DMS 273 (cell line): ENCODE data around the gene SLC35F3.

Experiments
- DNase-seq: peaks from one replicate; lab custom pipeline; 2025; ENCODE audit not compliant: unreplicated experiment; lab: John Stamatoyannopoulos, UW

The SLC35F3 gene

GRCh38 chr1:233909195-233909594 is 4.7 kb downstream of the SLC35F3 start:
- DNase-seq, result no peak

- no peak for DNase-seq
These were observed 8.0 kb downstream of the SLC35F3 start for GRCh38 chr1:233912447-233912846.

GRCh38 chr1:233912909-233913308 is 8.4 kb downstream of the SLC35F3 start:
- DNase-seq, result no peak

GRCh38 chr1:233916706-233917105 is 12.2 kb downstream of the SLC35F3 start:
- no peak for DNase-seq

- no peak for DNase-seq
These were observed 15.3 kb downstream of the SLC35F3 start for GRCh38 chr1:233919786-233920185.

- DNase-seq, result no peak
These were observed 23.6 kb downstream of the SLC35F3 start for GRCh38 chr1:233928123-233928522.

- no peak for DNase-seq
These were observed 28.9 kb downstream of the SLC35F3 start for GRCh38 chr1:233933339-233933738.

- no peak for DNase-seq
These were observed 30.9 kb downstream of the SLC35F3 start for GRCh38 chr1:233935297-233935868.

GRCh38 chr1:233936422-233936821 is 31.9 kb downstream of the SLC35F3 start:
- DNase-seq, result no peak

- DNase-seq, result no peak
These were observed 32.4 kb downstream of the SLC35F3 start for GRCh38 chr1:233936842-233937241.

GRCh38 chr1:233938476-233938875 is 34.0 kb downstream of the SLC35F3 start:
- no peak for DNase-seq

GRCh38 chr1:233939451-233939850 is 35.0 kb downstream of the SLC35F3 start:
- no peak for DNase-seq

- no peak for DNase-seq
These were observed 36.4 kb downstream of the SLC35F3 start for GRCh38 chr1:233940908-233941307.

GRCh38 chr1:233944601-233945000 is 40.1 kb downstream of the SLC35F3 start:
- DNase-seq, result no peak

GRCh38 chr1:233945573-233945972 is 41.1 kb downstream of the SLC35F3 start:
- no peak for DNase-seq

- DNase-seq, result no peak
These were observed 41.5 kb downstream of the SLC35F3 start for GRCh38 chr1:233945979-233946378.

GRCh38 chr1:233946724-233947123 is 42.2 kb downstream of the SLC35F3 start:
- no peak for DNase-seq

GRCh38 chr1:233951804-233952203 is 47.3 kb downstream of the SLC35F3 start:
- DNase-seq, result no peak

GRCh38 chr1:233957691-233958090 is 53.2 kb downstream of the SLC35F3 start:
- no peak for DNase-seq

GRCh38 chr1:233959102-233959501 is 54.6 kb downstream of the SLC35F3 start:
- DNase-seq, result no peak

GRCh38 chr1:233959971-233960370 is 55.5 kb downstream of the SLC35F3 start:
- DNase-seq, result no peak

GRCh38 chr1:233960386-233960785 is 55.9 kb downstream of the SLC35F3 start:
- DNase-seq, result peak; percentile 36

- no peak for DNase-seq
These were observed 58.4 kb downstream of the SLC35F3 start for GRCh38 chr1:233962878-233963277.

GRCh38 chr1:233965856-233966255 is 61.4 kb downstream of the SLC35F3 start:
- DNase-seq, result no peak
